ENCODE results near the gene DHCR24. TPM values are rescaled to one million over a fixed set of nuclear protein-coding genes. Genes with fewer than 3 reads are reported as not detected.
"Not testable (repeated sequence)": the region's sequence is repeated elsewhere in the genome, so short reads cannot be mapped to it uniquely, and the experiment has no call there.

Gene DHCR24
- total RNA-seq: 141 TPM

- H3K4me1 ChIP-seq: peaks cover 33% of the 10 kb centered on the region
- intact Hi-C loops (cut with DNase I): no loop called here
Observed at GRCh38 chr1:54886724-54887664, at the start of gene DHCR24. Gene DHCR24, minus strand, starts transcription at chr1:54887195. Its CDS starts 76 bp downstream, at chr1:54887119.

GRCh38 chr1:54936791-54937190, 49.8 kb upstream of the DHCR24 start:
- H3K36me3 ChIP-seq: no peaks in the 10 kb centered on the region
- H3K27me3 ChIP-seq: no peaks in the 10 kb centered on the region
- no peaks in the 10 kb centered on the region for H3K4me1 ChIP-seq
- intact Hi-C loops (cut with DNase I): no loop called here
- no peak for TF ChIP-seq POLR2A (IDR thresholded peaks at IDR 0.05)
- no peak overlapping the region for H3K4me3 ChIP-seq
- no peak overlapping the region for H3K27ac ChIP-seq
- H3K9me3 ChIP-seq: no peaks in the 10 kb centered on the region
- DNase-seq (ENCODE audit: extremely low spot score in 2 of 2): no peak

More at GRCh38 chr1:54886724-54887664, at the start of gene DHCR24:
- Histone ChIP-seq H3K4me3 (peak within 1 kb of the TSS; percentile 54 to 81), H3K27ac (peak within 1 kb of the TSS; percentile 61), H3K9me3 (no peaks in the 10 kb centered on the region), H3K36me3 (no peaks in the 10 kb centered on the region), H3K27me3 (no peaks in the 10 kb centered on the region)
- TF ChIP-seq POLR2AphosphoS5 (IDR thresholded peaks at IDR 0.05; ENCODE audit: insufficient read depth in 1 of 2, low read depth in 1 of 2) (peak in 1 of 2 donors; percentile 52), POLR2A (IDR thresholded peaks at IDR 0.05) (peak in 1 of 2 donors; percentile 33), CTCF (IDR thresholded peaks at IDR 0.05) (no peak)
- DNase-seq (ENCODE audit: extremely low spot score in 2 of 2): no peak

GRCh38 chr1:54934869-54935268, 47.9 kb upstream of the DHCR24 start:
- Histone ChIP-seq H3K36me3 (no peaks in the 10 kb centered on the region), H3K4me3 (no peak overlapping the region), H3K4me1 (no peaks in the 10 kb centered on the region), H3K27me3 (no peaks in the 10 kb centered on the region), H3K27ac (no peak overlapping the region), H3K9me3 (no peaks in the 10 kb centered on the region)
- intact Hi-C loops (cut with DNase I): no loop called here
- TF ChIP-seq CTCF (IDR thresholded peaks at IDR 0.05): no peak
- no peak for TF ChIP-seq POLR2AphosphoS5 (IDR thresholded peaks at IDR 0.05; ENCODE audit: insufficient read depth in 1 of 2, low read depth in 1 of 2)
- no peak for DNase-seq (ENCODE audit: extremely low spot score in 2 of 2)

- DNase-seq (ENCODE audit: extremely low spot score in 2 of 2); H3K9me3 ChIP-seq; intact Hi-C loops (cut with DNase I); H3K4me3 ChIP-seq; H3K36me3 ChIP-seq; H3K27me3 ChIP-seq; H3K4me1 ChIP-seq; H3K27ac ChIP-seq: not testable (repeated sequence)
Observed at GRCh38 chr1:54934081-54934480, 47.1 kb upstream of the DHCR24 start.

GRCh38 chr1:54931275-54931840, 44.4 kb upstream of the DHCR24 start:
- intact Hi-C loops (cut with DNase I): no loop called here
- H3K36me3 ChIP-seq: no peaks in the 10 kb centered on the region
- no peaks in the 10 kb centered on the region for H3K27me3 ChIP-seq
- no peak overlapping the region for H3K27ac ChIP-seq
- no peaks in the 10 kb centered on the region for H3K9me3 ChIP-seq
- peaks cover 20% of the 10 kb centered on the region for H3K4me1 ChIP-seq
- TF ChIP-seq POLR2AphosphoS5 (IDR thresholded peaks at IDR 0.05; ENCODE audit: insufficient read depth in 1 of 2, low read depth in 1 of 2) (no peak), POLR2A (IDR thresholded peaks at IDR 0.05) (no peak), CTCF (IDR thresholded peaks at IDR 0.05) (no peak)
- DNase-seq (ENCODE audit: extremely low spot score in 2 of 2): no peak
- no peak overlapping the region for H3K4me3 ChIP-seq

GRCh38 chr1:54929700-54930099, 42.7 kb upstream of the DHCR24 start:
- no peak overlapping the region for H3K27ac ChIP-seq
- TF ChIP-seq POLR2A (IDR thresholded peaks at IDR 0.05) (no peak), POLR2AphosphoS5 (IDR thresholded peaks at IDR 0.05; ENCODE audit: insufficient read depth in 1 of 2, low read depth in 1 of 2) (no peak), CTCF (IDR thresholded peaks at IDR 0.05) (no peak)
- H3K4me3 ChIP-seq: no peak overlapping the region
- DNase-seq (ENCODE audit: extremely low spot score in 2 of 2): no peak
- no peaks in the 10 kb centered on the region for H3K36me3 ChIP-seq
- H3K9me3 ChIP-seq: no peaks in the 10 kb centered on the region
- intact Hi-C loops (cut with DNase I): no loop called here
- no peaks in the 10 kb centered on the region for H3K27me3 ChIP-seq
- peaks cover 27% of the 10 kb centered on the region for H3K4me1 ChIP-seq

All from vagina (tissue), 2 donors.